Activated T-helper 1 cell treated with Interleukin-2 at 50 U/mL for 16 hours (primary cell): Measurements from ENCODE around the gene TRABD.
A peak's percentile ranks its signal among the peaks of the same experiment; 100 is the strongest.
"Not testable (repeated sequence)": the region's sequence is repeated elsewhere in the genome, so short reads cannot be mapped to it uniquely, and the experiment has no call there.

Experiments used
- DNase-seq: peaks from one replicate; pipeline ENCODE4 v3.0.0-alpha.2; 2020; ENCODE audit warnings: low read depth

Gene TRABD, protein sequence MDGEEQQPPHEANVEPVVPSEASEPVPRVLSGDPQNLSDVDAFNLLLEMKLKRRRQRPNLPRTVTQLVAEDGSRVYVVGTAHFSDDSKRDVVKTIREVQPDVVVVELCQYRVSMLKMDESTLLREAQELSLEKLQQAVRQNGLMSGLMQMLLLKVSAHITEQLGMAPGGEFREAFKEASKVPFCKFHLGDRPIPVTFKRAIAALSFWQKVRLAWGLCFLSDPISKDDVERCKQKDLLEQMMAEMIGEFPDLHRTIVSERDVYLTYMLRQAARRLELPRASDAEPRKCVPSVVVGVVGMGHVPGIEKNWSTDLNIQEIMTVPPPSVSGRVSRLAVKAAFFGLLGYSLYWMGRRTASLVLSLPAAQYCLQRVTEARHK

DNA sequence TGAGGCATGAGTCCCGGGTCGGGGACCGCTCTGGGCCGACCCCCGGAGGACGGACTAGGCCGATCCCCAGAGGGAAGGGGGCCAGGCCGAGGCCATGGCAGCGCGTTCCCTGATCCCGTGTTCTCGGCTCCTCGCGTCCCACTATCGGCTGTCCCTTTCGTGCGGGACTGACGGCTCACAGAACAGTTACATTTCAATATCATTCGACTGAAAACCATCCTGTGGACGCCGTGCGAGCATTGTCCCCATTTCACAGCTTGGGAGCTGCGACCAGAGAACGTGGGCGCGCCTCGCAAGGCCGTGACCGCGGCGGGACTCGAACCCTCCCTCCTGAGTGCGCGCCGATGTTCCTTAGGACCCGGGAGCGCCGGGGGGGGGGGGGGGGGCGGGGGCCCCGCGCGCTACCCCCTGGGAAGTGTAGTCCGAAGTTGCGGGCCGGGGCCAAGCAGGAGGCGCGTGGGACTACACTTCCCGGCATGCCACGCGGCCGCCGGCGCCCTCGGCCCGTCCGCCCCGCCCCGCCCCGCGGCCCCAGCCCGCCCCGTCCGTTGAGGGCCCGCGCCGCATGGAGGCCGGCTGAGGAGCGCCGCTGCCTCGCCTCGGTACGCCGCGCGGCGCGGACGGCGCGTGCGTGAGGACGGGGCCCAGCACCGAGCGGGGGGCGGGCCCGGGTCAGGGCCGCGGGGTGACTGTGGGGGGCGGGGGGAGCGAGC, at the start of gene TRABD:
TRABD (plus strand) TSS at position 539 of the 713 bp plus-strand sequence. CDS start 7,148 bp downstream, outside the sequence.
- peak; percentile 85 for DNase-seq

DNA sequence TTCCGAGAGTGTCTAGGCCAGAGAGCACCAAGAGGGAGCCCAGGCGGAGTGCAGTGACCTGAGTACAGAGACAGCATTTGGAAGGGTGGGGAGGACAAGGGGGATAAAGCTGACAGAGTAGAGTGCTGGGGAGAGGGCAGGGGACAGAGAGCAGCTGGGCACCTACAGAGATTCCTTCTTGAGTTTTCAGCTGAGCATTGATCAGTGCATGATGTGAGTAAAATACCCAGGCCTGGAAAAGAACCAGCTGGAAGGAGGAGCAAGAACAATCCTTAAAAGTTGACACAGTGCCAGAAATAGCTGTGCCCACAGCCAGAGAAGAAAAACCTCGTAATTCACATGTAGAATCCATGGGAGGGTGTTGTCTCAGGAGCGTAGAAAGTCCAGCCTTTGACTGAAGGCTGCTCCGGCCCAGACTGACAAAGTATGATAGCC, 49.1 kb upstream of the TRABD start:
- DNase-seq = no peak

DNA sequence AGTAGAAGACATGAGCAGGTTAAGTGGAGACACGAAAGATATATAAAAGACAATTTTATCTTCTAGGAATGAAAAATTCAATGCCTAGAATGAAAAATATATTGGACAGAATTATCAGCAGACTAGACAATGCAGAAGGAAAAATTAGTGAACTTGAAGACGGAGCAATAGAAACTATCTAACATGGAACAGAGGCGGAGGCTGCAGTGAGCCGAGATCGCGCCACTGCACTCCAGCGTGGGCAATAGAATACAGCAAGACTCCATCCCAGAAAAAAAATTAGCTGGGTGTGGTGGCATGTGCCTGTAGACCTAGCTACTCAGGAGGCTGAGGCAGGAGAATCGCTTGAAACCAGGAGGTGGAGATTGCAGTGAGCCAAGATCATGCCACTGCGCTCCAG, 48.4 kb upstream of the TRABD start:
- DNase-seq = not testable (repeated sequence)

DNA sequence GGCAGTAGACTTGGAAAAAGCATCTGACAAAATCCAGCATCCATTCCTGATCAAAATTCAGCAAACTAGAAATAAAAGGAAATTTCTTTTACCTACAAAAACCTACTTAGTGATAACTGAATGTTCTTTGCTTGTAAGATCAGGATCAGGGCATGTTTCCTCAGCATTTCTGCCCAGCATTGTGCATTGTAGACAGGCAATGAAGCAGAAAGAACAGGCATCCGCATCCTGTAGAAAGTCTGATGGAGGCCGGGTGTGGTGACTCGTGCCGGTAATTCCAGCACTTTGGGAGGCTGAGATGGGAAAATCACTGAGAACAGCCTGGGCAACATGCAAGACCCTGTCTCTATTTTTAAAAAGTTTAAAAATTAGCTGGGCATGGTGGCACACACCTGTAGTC, 47.7 kb upstream of the TRABD start:
- no peak for DNase-seq

DNA sequence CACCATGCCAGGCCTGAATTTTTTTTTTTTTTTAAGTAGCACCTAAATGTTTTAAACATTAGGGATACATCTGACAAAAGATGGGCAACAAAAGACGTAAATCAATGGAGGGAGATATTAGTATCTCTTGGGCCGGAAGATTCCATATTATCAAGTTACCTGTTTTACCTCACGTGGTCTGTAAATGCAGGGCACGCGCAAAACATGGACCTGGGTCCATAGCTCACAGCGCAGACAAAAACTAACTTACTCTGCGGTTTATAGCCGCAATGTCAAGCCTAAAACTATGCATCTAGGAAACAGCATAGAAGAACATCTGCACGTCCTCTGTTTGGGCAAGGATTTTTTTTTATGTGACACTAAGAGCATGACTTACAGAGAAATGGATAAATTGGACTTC, 46.7 kb upstream of the TRABD start:
- DNase-seq = no peak

DNA sequence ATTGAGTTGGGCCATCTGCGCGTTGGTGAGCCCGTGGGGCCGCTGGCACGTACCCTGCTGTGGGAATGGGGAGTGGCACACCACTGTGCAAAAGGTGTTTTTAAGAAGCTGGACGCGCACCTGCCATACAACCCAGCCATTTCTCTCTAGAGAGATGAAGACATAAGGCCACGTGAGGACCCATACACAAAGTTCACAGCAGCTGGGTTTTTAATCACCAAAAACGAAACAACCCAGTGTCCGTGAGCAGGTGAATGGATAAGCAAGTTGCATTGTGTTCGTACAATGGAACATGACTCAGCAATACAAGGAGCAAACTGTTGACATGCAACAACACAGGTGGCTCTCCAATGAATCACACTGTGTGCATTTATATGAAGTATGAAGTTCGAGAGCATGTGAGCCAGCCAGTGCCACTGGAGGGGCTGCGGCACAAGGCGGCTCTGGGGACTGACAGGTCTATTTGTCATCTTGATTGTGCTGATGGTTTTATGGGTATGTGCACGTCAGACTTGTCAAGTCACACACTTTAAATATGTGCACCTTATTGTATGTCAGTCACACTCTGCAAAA, 45.8 kb upstream of the TRABD start:
- DNase-seq = no peak

DNA sequence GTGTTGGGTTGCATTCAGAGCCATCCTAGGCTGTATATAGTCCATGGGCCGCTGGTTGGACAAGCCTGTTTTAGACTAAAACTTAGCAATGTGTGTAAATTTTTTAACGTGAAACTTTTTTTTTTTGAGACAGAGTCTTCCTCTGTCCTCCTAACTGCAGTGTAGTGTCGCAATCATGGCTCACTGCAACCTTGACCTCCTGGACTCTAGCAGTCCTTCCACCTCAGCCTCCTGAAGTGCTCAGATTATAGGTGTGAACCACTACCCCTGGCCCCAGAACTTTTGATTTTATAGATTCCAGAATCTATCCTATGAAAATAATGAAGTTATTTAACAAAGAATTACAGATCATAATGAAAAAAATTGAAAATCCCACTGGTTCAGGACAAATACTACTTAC, 45.1 kb upstream of the TRABD start:
- no peak for DNase-seq

DNA sequence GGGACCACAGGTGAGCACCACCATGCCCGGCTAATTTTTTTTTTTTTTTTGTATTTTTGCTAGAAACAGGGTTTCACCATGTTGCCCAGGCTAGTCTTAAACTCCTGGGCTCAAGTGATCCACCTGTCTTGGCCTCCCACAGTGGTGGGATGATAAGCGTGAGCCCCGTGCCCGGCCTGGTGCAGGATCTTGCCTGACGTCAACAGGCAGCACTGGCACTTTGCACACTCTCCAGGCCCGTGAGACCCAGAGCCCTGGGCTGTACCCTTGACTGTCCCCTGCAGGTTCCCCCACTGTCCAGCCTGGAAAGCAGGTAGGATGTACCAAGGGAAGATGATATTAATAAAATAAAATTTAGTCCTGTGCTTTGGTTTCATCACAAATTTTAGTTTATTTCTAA, 44.3 kb upstream of the TRABD start:
- DNase-seq = no peak

DNA sequence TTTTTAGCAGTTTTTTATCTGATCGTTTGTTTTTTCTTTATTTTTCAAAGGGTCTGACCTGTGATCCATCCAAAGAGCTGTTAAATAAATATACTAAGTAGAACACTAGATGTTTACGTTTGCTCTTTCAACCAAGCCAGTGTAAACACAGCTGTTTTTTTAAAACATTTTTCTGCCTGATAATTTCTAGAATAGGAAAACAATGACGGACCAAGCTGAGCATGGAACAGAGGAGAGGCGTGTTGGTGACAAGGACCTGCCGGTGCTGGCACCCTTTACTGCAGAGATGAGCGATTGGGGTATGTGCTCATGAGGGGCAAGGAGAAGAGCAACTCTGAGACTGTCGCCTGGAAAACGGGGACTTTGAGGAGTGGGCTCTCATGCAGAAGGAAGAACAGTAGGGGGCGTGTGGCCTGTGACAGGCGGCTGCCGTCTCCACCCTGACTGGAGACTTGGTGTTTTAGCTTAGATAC, 43.8 kb upstream of the TRABD start:
- DNase-seq = no peak

DNA sequence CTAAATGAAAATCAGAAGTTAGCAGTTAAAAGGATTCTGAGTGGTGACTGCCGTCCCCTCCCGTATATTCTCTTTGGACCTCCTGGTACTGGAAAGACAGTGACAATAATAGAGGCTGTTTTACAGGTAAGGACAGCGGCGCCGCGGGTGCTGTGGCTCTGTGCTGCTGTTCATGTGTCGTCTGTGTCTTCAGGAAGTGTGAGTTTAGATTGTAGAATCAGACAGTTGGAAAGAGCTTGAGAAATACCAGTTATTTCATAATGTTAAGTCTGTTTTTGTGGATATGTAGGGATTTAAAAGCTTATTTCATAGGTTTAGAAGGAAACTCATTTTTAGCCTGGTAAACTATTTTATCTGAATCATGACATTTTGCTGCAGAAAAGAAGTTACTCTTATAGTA, 42.6 kb upstream of the TRABD start:
- no peak for DNase-seq

DNA sequence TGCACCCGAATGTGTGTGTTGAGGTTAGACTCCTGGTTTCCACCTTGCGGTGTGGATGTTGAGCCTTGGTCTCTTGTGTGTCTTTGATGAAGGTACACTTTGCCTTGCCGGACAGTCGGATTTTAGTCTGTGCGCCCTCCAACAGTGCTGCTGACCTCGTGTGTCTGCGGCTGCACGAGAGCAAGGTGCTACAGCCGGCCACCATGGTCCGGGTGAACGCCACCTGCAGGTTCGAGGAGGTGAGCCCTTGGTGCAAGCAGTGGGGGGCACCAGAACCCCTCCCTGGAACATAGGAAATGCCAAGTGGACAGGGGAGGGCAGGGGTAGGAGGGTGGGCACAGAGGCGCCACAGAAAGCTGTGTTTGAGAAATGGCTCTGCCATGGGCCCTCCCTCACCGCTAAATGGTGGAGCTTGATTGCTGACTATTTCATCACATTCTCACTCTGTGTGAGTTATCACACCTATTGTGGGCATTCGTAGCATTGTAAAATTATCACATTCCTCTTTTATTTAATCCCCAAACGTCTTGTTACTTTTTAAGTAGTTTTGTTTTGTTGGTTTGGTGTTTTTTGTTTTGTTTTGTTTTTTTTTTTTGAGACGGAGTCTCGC, 41.6 kb upstream of the TRABD start:
- DNase-seq = no peak

DNA sequence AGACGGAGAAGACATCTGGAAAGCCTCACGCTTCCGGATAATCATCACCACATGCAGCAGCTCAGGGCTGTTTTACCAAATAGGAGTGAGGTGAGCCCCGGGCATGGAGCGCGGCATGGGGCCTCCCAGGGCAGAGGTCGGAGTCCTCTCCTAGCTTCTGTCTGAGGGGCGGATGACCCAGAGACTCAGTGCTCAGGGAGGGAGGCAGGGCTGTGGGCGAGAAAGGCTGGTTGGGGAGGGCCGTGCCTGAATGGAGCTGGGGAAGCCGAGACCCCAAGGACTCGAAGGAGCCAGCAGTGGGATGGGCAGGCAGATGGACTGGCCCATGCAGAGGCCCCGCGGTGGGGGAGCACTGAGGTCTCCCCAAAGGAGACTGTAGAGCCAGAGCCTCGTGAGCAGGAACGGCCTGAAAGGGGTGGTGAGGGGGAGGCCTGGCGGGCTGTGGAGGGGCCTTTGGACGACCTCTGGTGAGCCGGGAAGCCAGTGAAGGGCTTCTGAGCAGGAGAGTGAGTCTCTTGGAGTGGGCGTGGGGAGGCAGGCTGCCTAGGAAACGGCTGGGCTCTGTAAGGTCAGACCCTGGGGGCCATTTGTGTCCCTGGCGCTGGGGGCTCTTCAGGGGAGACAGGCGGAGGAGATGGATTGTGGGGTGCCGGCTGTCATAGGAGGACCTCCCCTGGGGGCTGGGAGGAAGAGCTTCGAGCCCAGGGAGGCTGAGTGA, 39.8 kb upstream of the TRABD start:
- no peak for DNase-seq

DNA sequence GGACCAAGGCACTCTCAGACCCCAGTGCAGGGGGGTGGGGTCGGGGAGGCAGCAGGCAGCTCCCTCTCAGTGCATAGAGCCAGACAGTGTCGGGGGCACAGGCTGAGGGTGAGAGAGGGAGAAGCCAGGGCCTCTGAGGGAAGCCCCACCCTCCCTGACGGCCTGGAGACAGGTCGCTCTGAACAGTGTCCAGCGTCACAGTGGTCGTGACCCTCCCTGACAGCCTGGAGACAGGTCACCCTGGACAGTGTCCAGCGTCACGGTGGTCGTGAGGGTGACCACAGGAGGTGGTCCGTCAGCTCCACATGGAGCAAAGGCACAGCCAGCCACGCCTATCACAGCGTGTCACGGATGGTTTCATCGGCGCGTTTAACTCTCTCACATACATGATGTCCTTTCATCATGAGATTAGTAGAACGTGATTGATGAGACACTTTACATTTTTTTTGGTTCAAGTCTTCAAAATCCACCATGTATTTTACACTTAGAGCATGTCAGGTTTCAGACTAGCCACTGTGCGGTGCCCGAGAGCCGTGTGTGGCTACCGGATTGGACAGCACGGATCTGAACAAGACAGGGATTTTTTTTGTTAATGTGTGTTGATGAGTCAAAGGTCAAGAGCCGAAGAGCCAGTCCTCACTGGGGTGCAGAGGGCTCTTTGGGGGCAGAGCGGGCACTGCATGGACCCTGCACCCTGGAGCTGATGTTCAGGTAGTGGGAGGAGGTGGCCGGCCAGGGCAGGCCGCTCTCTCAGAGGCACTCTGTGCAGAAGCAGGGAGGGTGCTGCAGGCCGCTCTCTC, 39.1 kb upstream of the TRABD start:
- DNase-seq = no peak

DNA sequence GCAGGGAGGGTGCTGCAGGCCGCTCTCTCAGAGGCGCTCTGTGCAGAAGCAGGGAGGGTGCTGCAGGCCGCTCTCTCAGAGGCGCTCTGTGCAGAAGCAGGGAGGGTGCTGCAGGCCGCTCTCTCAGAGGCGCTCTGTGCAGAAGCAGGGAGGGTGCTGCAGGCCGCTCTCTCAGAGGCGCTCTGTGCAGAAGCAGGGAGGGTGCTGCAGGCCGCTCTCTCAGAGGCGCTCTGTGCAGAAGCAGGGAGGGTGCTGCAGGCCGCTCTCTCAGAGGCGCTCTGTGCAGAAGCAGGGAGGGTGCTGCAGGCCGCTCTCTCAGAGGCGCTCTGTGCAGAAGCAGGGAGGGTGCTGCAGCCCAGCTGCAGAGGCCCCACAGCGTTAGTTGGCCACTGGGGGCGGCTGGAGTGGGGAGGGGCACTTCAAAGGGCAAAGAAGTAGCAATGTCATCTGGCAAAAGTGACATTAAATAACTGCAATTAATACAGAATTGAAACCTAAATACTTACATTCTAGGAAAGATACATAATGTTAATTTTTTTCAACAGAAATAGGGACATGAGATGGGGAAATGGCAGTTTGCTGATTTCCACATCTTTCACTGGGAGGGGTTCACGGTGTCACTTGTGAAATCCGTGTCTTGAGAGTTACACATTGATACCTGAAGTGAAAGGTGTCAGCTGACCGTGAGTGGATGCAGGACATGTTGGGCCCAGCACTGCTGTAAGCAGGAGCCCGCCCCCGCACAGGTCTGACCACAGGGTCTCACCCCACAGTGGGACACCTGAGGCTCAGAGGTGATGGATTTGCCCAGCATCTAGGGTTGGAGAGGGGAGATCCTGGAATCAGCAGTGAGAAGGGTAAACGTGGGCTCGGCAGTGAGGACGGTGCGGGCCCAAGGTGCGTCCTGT, 38.2 kb upstream of the TRABD start:
- DNase-seq = not testable (repeated sequence)

DNA sequence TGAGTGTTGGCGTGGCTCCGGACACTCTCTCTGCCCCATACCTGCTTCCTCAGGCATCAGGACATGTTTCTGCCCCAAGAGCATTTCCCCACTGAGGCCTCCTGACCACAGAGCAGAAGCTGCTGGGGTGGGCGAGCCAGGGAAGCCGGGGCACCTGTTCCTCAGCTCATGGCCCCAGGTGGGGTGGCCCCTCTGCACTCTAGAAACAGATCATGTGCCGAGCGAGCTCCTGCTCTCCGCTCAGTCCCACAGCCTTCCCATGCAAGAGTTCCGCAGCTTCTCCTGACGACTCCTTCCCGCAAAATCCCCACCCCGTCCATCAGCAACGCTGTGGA, 37.6 kb upstream of the TRABD start:
- DNase-seq = no peak

DNA sequence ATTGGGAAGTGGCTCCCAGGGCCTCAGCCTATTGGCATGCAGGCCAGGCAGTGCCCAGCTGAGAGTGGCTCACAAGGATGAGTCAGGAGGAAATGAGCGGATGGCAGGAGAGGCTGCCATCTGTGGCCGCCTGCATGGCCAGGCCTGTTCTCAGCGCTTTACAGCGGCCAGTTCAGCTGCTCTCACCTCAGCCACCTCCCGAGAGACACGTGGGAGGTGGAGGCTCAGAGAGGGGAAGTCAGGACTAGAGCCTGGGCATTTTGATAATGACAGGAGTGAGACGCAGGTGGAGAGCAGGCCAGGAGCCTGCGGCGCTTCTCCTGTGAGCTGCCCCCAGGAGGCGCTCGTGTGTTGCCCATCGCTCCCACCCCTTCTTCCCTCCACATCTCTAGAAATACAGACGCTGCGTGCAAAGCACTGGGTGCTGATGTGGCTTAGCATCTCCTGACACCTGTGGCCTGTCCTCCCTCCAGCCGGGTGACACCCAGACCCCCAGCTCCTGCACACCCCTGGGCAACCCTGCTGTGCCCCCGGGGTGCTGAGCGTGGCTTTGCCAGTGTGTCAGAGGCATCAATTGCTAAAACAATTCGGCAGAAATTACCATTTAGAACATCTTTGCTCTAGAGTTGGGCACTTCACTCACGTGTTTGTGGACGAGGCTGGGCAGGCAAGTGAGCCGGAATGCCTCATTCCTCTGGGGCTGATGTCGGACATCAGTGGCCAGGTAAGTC, 36.6 kb upstream of the TRABD start:
- peak; percentile 60 for DNase-seq

DNA sequence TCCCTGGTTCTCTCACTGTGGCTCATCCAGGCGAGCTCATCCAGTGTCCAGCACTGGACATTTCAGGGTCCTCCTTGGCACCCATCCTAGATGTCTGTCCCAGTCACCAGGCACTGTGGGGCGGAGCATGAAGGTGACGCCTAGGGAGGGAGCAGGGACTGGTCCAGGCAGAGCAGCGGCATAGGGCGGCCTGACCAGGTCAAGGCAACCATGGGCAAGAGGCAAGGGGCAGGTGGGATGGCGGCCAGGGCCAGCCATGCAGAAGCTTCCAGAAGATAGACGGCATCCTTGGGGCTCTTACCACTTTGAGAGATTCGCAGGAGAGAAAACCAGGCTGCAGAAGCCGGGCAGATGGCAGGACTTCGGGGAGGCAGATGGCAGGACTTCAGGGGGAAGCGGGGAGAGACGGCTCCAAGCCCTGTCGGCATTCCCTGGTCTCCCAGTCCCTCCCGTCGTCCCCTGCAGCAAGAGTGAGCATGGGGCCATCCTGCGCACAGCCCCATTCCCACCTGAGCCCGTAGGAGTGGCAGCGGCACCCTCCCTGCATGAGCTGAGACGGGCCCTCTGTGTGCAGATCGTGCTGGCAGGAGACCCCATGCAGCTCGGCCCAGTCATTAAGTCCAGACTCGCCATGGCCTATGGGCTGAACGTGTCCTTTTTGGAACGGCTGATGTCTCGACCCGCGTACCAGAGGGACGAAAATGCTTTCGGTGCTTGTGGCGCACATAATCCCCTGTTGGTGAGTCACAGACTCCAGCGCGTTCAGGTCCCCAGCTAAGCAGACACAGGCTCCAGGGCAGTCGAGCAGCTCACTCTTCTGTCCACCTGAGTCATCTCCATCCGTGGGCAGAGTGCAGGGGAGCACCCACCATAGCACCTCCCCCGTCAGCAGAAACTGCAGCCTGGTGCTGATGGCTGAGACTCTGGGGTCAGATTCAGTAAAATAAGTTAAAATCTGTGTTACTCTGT, 35.3 kb upstream of the TRABD start:
- no peak for DNase-seq
